HCT116 (cell line): Measurements from ENCODE around the gene LYPD8. TPM values are rescaled to one million over a fixed set of nuclear protein-coding genes. Genes with fewer than 3 reads are reported as not detected.

Experiments used
- ATAC-seq: fragments of 200-7000 bp; cut with Tn5 transposase; 2 replicates; pipeline ENCODE4 v1.9.1; 2020; ENCODE audit warnings: mild to moderate bottlenecking, moderate library complexity
- BruUV-seq: library from RNA; stranded (reverse); fragments of 400-500 nt; replicated peaks from 2 replicates; lab custom pipeline; 2021; lab: Mats Ljungman, UMichigan
- CTCF ChIA-PET: fragments of 300-600 bp; sonication (Branson Sonifier 250); formaldehyde crosslinking; loops from one replicate; lab custom pipeline; 2021; ENCODE audit warnings: antibody characterized with exemption; lab: Charles Lee
- POLR2A ChIA-PET: fragments of 300-600, 350-600 bp; sonication (Branson Sonifier 250); formaldehyde crosslinking; loops from one replicate; lab custom pipeline; 2021; ENCODE audit warnings: antibody characterized with exemption; lab: Charles Lee
- RAD21 ChIA-PET, 2 experiments: fragments of 300-600 bp; sonication (Branson Sonifier 250); formaldehyde crosslinking; loops; one replicate each; lab custom pipeline; 2023; ENCODE audit warnings: low total read pairs in 2 of 2; ENCODE audit not compliant: uncharacterized antibody in 2 of 2, unreplicated experiment in 2 of 2, low non-redundant PET in 1 of 2; lab: Charles Lee
- DNase-seq: peaks from one replicate; pipeline ENCODE4 v3.0.0-alpha.2; 2010; ENCODE audit warnings: low read depth, low spot score
- H2AFZ ChIP-seq: fragments of 200-600 bp; shearing (Covaris generic), sonication (generic); 2 replicates; pipeline ENCODE4 v1.6.1; 2017; ENCODE audit warnings: low read depth, mixed run types, mixed read lengths, antibody characterized with exemption, low read length; ENCODE audit not compliant: poor library complexity, severe bottlenecking
- H3K27ac ChIP-seq: 2 replicates; pipeline ENCODE4 v1.5.1; 2012; ENCODE audit warnings: low read depth, low read length
- H3K27me3 ChIP-seq: fragments of 200-600 bp; sonication (generic); 2 replicates; pipeline ENCODE4 v1.6.1; 2016; ENCODE audit warnings: mixed run types, low read length, mixed read lengths; ENCODE audit not compliant: insufficient read depth
- H3K36me3 ChIP-seq, 2 experiments: fragments of 200-500 bp in 1 of 2; fragments of 200-600 bp in 1 of 2; sonication (Bioruptor generic) in 1 of 2; sonication (generic) in 1 of 2; 2 replicates each; pipeline versions ENCODE4 v1.5.1 to v1.6.1; 2014 to 2016; ENCODE audit warnings: low read length in 2 of 2, inconsistent platforms in 1 of 2, mixed read lengths in 1 of 2, mixed run types in 1 of 2; ENCODE audit not compliant: insufficient read depth in 2 of 2, control insufficient read depth in 1 of 2
- H3K4me1 ChIP-seq, 2 experiments: fragments of 200-600 bp in 1 of 2; sonication (generic) in 1 of 2; 2 replicates each; pipeline versions ENCODE4 v1.5.1 to v1.6.1; 2012 to 2017; ENCODE audit warnings: low read length in 2 of 2, inconsistent platforms in 1 of 2, mild to moderate bottlenecking in 1 of 2, mixed read lengths in 1 of 2, mixed run types in 1 of 2, moderate library complexity in 1 of 2; ENCODE audit not compliant: insufficient read depth in 2 of 2, control insufficient read depth in 1 of 2
- H3K4me2 ChIP-seq: fragments of 200-600 bp; sonication (generic); 2 replicates; pipeline ENCODE4 v1.6.1; 2017; ENCODE audit warnings: mixed run types, low read length, mixed read lengths
- H3K4me3 ChIP-seq, 2 experiments: fragments of 200-600 bp in 1 of 2; sonication (generic) in 1 of 2; replicated peaks in 1 of 2; 2 replicates each; pipeline ENCODE4 v1.5.1; 2011 to 2016; ENCODE audit warnings: low read length in 2 of 2, control low read depth in 1 of 2, low read depth in 1 of 2, mild to moderate bottlenecking in 1 of 2, mixed read lengths in 1 of 2, mixed run types in 1 of 2
- H3K79me2 ChIP-seq: fragments of 200-600 bp; sonication (generic); 2 replicates; pipeline ENCODE4 v1.6.1; 2017; ENCODE audit warnings: mild to moderate bottlenecking, mixed run types, low read length, moderate library complexity, mixed read lengths; ENCODE audit not compliant: insufficient read depth
- H3K9ac ChIP-seq: fragments of 200-600 bp; sonication (generic); 2 replicates; pipeline ENCODE4 v1.6.1; 2016; ENCODE audit warnings: low read length, mixed read lengths
- H3K9me2 ChIP-seq: fragments of 200-600 bp; sonication (generic), shearing (Covaris generic); 2 replicates; pipeline ENCODE4 v1.6.1; 2017; ENCODE audit warnings: mixed run types, mild to moderate bottlenecking, moderate library complexity; ENCODE audit not compliant: insufficient read depth
- H3K9me3 ChIP-seq, 2 experiments: fragments of 200-500 bp in 1 of 2; fragments of 200-600 bp in 1 of 2; sonication (Bioruptor generic) in 1 of 2; sonication (generic) in 1 of 2; 2 replicates each; pipeline ENCODE4 v1.6.1; 2014 to 2017; ENCODE audit warnings: low read length in 2 of 2, mixed read lengths in 2 of 2, inconsistent platforms in 1 of 2, low read depth in 1 of 2, mild to moderate bottlenecking in 1 of 2, mixed run types in 1 of 2, moderate library complexity in 1 of 2; ENCODE audit not compliant: control insufficient read depth in 1 of 2, insufficient read depth in 1 of 2
- H4K20me1 ChIP-seq: fragments of 200-600 bp; sonication (generic), shearing (Covaris generic); 2 replicates; pipeline ENCODE4 v1.6.1; 2017; ENCODE audit warnings: mixed run types, mild to moderate bottlenecking, moderate library complexity; ENCODE audit not compliant: insufficient read depth
- CBX3 ChIP-seq: IDR thresholded peaks from 2 replicates; pipeline ENCODE4 v1.6.1; 2012; ENCODE audit warnings: low read depth
- CEBPB ChIP-seq: IDR thresholded peaks from 2 replicates; pipeline ENCODE4 v1.6.1; 2012; ENCODE audit warnings: low read depth
- EGR1 ChIP-seq: IDR thresholded peaks from 2 replicates; pipeline ENCODE4 v1.6.1; 2012; ENCODE audit warnings: low read depth
- ELF1 ChIP-seq: IDR thresholded peaks from 2 replicates; pipeline ENCODE4 v1.6.1; 2012; ENCODE audit warnings: low read depth, borderline replicate concordance
- EZH2 ChIP-seq: fragments of 200-600 bp; sonication (generic); IDR thresholded peaks from 2 replicates; pipeline ENCODE4 v1.6.1; 2017; ENCODE audit warnings: antibody characterized with exemption, mixed run types
- EZH2phosphoT487 ChIP-seq: fragments of 200-600 bp; IDR thresholded peaks from 2 replicates; pipeline ENCODE4 v1.6.1; 2018; ENCODE audit warnings: antibody characterized with exemption, borderline replicate concordance
- FOSL1 ChIP-seq: IDR thresholded peaks from 2 replicates; pipeline ENCODE4 v1.6.1; 2012; ENCODE audit warnings: low read depth
- JUND ChIP-seq: IDR thresholded peaks from 2 replicates; pipeline ENCODE4 v1.6.1; 2012
- POLR2A ChIP-seq: IDR thresholded peaks from 2 replicates; pipeline ENCODE4 v1.7.0; 2011; ENCODE audit warnings: borderline replicate concordance; ENCODE audit not compliant: insufficient read depth, insufficient read length; ENCODE audit errors: extremely low read depth
- POLR2AphosphoS5 ChIP-seq: IDR thresholded peaks from 2 replicates; pipeline ENCODE4 v1.6.1; 2011; ENCODE audit warnings: mild to moderate bottlenecking, low read depth, low read length, moderate library complexity
- RAD21 ChIP-seq: IDR thresholded peaks from 2 replicates; pipeline ENCODE4 v1.6.1; 2012; ENCODE audit warnings: low read depth, mild to moderate bottlenecking
- SP1 ChIP-seq: IDR thresholded peaks from 2 replicates; pipeline ENCODE4 v1.6.1; 2012; ENCODE audit warnings: low read depth
- TCF7L2 ChIP-seq: IDR thresholded peaks from 2 replicates; pipeline ENCODE4 v1.7.0; 2011; ENCODE audit warnings: borderline replicate concordance, inconsistent platforms; ENCODE audit not compliant: insufficient read depth, insufficient read length; ENCODE audit errors: extremely low read depth
- ZNF274 ChIP-seq: fragments of 200-500 bp; sonication (Bioruptor generic); IDR thresholded peaks from 2 replicates; pipeline ENCODE4 v1.6.1; 2014; ENCODE audit warnings: mild to moderate bottlenecking, low read depth, low read length, inconsistent platforms
- intact Hi-C: fragments of 100-400 bp; cut with micrococcal nuclease; formaldehyde crosslinking; loops from 2 replicates; pipeline ENCODE4 v1.10.0; 2022
- total RNA-seq: library from RNA; stranded (reverse); gene quantifications from one replicate; pipeline ENCODE4 v1.2.1, GENCODE V29; 2021; ENCODE audit not compliant: unreplicated experiment
- TF ChIP-seq, protein P1 (sequence below): IDR thresholded peaks from 2 replicates; pipeline ENCODE4 v1.6.1; 2011; ENCODE audit warnings: mild to moderate bottlenecking, low read length, moderate library complexity; ENCODE audit not compliant: insufficient replicate concordance; ENCODE audit errors: extremely low read depth
- TF ChIP-seq, protein P2 (sequence below): IDR thresholded peaks from 2 replicates; pipeline ENCODE4 v1.6.1; 2012
- TF ChIP-seq, protein P3 (sequence below): IDR thresholded peaks from 2 replicates; pipeline ENCODE4 v1.6.1; 2012
- TF ChIP-seq, protein P4 (sequence below), 3 experiments: fragments of 200-600 bp in 1 of 3; sonication (generic) in 1 of 3; IDR thresholded peaks in 2 of 3; conservative IDR thresholded peaks in 1 of 3; 2 replicates each; pipeline ENCODE4 v1.5.1; 2012 to 2017; ENCODE audit warnings: low read depth in 2 of 3, low read length in 2 of 3, antibody characterized with exemption in 1 of 3, borderline replicate concordance in 1 of 3, control low read depth in 1 of 3, mild to moderate bottlenecking in 1 of 3, mixed read lengths in 1 of 3, mixed run types in 1 of 3, moderate library complexity in 1 of 3; ENCODE audit not compliant: insufficient read depth in 1 of 3

Gene LYPD8
- total RNA-seq, 1 experiment from 2014 or later, result not detected

DNA sequence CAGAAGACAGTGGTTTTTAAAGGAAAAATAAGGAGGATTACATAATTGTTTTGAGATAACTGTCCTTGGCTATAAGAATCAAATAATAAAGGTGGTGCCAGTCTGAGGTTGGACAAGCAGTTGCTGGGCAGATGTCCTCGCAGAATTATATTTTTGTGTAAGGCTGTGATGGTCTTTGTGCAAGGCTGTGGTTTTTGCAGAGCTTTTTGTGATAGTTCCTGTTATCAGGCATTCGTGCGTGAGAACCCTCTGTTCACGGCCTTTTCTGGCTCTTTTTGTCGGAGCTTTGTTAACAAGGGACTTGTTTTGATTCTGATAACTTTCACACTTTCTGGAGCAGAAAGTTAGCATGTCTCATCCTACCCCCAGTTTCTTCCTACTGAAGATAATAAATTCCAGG is 36.8 kb upstream of the LYPD8 start:
- Histone ChIP-seq H3K79me2 (no peaks in the 10 kb centered on the region), H3K9me2 (no peaks in the 10 kb centered on the region), H3K4me2 (no peak overlapping the region), H3K27ac (no peak overlapping the region), H4K20me1 (no peaks in the 10 kb centered on the region), H3K4me3 (no peak overlapping the region), H3K9ac (no peak overlapping the region), H3K36me3 (no peaks in the 10 kb centered on the region), H3K9me3 (no peaks in the 10 kb centered on the region), H2AFZ (no peak overlapping the region), H3K27me3 (no peaks in the 10 kb centered on the region), H3K4me1 (no peaks in the 10 kb centered on the region)
- intact Hi-C loops, result no loop called here
- no peak for DNase-seq
- BruUV-seq, result no TSS peak
- ChIA-PET RAD21 (no interaction called here), CTCF (no interaction called here), POLR2A (no interaction called here)
- TF ChIP-seq EZH2, result no peak
- no peak for TF ChIP-seq POLR2A
- no peak for TF ChIP-seq POLR2AphosphoS5
- TF ChIP-seq CBX3, result no peak
- no peak for TF ChIP-seq EZH2phosphoT487
- TF ChIP-seq ZNF274, result no peak
- TF ChIP-seq RAD21, result no peak
- no peak for TF ChIP-seq EGR1
- no peak for TF ChIP-seq FOSL1
- TF ChIP-seq, protein P1, sequence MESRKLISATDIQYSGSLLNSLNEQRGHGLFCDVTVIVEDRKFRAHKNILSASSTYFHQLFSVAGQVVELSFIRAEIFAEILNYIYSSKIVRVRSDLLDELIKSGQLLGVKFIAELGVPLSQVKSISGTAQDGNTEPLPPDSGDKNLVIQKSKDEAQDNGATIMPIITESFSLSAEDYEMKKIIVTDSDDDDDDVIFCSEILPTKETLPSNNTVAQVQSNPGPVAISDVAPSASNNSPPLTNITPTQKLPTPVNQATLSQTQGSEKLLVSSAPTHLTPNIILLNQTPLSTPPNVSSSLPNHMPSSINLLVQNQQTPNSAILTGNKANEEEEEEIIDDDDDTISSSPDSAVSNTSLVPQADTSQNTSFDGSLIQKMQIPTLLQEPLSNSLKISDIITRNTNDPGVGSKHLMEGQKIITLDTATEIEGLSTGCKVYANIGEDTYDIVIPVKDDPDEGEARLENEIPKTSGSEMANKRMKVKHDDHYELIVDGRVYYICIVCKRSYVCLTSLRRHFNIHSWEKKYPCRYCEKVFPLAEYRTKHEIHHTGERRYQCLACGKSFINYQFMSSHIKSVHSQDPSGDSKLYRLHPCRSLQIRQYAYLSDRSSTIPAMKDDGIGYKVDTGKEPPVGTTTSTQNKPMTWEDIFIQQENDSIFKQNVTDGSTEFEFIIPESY, result no peak
- TF ChIP-seq, protein P2, sequence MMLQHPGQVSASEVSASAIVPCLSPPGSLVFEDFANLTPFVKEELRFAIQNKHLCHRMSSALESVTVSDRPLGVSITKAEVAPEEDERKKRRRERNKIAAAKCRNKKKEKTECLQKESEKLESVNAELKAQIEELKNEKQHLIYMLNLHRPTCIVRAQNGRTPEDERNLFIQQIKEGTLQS, result no peak
- no peak for TF ChIP-seq CEBPB
- TF ChIP-seq, protein P3, sequence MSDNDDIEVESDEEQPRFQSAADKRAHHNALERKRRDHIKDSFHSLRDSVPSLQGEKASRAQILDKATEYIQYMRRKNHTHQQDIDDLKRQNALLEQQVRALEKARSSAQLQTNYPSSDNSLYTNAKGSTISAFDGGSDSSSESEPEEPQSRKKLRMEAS, result no peak
- TF ChIP-seq TCF7L2, result no peak
- no peak for TF ChIP-seq JUND
- TF ChIP-seq, protein P4, sequence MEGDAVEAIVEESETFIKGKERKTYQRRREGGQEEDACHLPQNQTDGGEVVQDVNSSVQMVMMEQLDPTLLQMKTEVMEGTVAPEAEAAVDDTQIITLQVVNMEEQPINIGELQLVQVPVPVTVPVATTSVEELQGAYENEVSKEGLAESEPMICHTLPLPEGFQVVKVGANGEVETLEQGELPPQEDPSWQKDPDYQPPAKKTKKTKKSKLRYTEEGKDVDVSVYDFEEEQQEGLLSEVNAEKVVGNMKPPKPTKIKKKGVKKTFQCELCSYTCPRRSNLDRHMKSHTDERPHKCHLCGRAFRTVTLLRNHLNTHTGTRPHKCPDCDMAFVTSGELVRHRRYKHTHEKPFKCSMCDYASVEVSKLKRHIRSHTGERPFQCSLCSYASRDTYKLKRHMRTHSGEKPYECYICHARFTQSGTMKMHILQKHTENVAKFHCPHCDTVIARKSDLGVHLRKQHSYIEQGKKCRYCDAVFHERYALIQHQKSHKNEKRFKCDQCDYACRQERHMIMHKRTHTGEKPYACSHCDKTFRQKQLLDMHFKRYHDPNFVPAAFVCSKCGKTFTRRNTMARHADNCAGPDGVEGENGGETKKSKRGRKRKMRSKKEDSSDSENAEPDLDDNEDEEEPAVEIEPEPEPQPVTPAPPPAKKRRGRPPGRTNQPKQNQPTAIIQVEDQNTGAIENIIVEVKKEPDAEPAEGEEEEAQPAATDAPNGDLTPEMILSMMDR (IDR thresholded peaks at IDR 0.05 in 2 of 3, conservative IDR thresholded peaks at IDR 0.05 in 1 of 3; ENCODE audit: borderline replicate concordance in 1 of 3, insufficient read depth in 1 of 3, low read depth in 2 of 3, low read length in 2 of 3), result no peak
- no peak for TF ChIP-seq ELF1
- no peak for TF ChIP-seq SP1
- TF ChIP-seq, all 23 proteins: peak for 0
- ATAC-seq, result no peak
